HG03469 (cell line): ENCODE measurements around the gene ZSCAN22.
"Not testable (repeated sequence)": the region's sequence is repeated elsewhere in the genome, so short reads cannot be mapped to it uniquely, and the experiment has no call there.

Experiments
- ATAC-seq: cut with Tn5 transposase; IDR thresholded peaks from one replicate; pipeline ENCODE4 v1.9.1; 2021; ENCODE audit warnings: mild to moderate bottlenecking, moderate library complexity, moderate number of reproducible peaks; ENCODE audit not compliant: unreplicated experiment

ZSCAN22 gene

DNA sequence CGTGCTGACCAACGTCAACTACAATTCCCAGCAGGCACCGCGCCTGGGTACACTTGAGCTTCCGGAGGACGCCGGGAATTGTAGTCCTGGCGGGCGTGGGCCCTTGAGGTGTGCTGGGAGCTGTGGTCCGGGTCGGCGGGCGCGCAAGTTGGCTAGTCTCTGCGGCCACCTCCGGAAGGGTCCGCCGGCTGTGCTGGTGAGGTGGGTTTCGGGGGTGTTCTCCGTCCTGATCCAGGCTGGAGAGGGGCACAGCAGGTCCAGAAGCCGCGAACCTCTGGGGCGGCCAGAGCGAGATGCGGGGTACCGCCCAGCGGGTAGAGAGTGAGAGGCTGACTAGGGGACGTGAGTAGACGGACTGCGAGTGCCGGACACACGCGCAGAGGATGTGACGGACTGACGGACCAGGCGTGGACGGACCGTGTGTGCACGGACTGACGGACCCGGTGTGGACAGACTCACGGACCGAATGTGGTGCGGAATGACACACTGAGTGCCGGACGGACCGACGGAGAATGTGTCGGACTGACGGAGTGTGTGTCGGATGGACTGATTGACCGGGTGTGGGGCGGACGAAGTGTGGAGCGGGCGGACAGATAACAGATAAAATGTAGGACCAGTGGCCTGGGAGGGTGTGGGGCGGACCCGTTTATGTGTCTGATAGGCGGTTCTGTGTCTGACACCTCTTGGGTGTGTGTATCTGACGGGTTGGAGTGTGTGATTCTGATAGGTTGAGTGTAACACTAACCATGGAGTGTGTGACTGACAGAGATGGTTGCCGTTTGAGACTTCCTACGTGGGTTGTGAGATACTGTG is at the start of gene ZSCAN22:
Gene ZSCAN22 (plus strand): TSS at position 81 of the 813 bp plus-strand sequence. CDS start 7,809 bp downstream, outside the sequence.
- peak; percentile 65 for ATAC-seq

DNA sequence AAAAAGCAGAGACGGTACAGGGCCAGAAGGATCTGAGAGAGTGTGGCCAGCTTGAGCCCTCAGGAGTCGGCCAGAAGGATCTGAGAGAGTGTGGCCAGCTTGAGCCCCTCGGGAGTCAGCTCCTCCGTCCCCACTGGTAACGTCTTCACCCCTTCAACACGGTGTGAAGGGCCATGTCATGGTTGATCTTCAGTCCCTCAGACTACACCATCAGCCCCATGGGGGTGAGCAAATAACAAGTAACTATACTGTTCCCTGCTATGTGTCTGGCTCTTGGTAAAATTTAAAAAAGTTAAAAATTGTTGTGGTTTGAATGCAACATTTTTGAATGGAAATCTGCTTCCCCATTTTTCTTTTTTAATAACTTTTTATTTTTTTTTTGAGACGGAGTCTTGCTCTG is 49.6 kb upstream of the ZSCAN22 start:
- ATAC-seq: no peak

DNA sequence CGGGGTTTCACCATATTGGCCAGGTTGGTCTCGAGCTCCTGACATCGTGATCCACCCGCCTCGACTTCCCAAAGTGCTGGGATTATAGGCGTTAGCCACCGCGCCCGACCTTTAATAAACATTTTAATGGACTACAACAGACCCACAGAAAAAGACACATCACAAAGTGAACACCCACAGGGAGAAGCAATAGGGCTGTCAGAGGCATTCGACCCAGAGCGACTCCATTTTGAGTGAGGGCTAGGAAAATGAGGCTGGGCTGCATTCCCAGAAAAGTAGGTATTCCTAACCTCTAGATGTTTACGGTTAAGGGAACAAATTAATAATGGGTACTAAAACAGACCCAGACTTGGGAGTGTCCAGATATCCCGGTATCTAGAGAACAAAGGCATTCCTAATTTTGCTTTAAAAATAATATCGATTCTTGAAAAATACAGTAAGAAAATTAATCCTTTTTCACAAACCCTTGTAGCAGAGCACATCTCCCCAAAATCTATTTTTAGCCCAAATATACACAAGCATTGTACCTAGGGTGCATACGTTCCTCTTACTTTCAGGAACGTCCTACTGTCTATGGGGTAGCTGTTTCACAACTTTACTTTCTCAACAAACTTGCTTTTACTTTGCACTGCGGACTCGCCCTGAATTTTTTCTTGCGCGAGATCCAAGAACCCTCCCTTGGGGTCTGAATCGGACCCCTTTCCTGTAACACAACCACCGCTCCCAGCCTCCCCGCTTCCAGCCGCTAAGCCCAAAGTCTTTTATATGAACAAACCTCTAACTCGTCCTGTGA is 48.9 kb upstream of the ZSCAN22 start:
- ATAC-seq: no peak

DNA sequence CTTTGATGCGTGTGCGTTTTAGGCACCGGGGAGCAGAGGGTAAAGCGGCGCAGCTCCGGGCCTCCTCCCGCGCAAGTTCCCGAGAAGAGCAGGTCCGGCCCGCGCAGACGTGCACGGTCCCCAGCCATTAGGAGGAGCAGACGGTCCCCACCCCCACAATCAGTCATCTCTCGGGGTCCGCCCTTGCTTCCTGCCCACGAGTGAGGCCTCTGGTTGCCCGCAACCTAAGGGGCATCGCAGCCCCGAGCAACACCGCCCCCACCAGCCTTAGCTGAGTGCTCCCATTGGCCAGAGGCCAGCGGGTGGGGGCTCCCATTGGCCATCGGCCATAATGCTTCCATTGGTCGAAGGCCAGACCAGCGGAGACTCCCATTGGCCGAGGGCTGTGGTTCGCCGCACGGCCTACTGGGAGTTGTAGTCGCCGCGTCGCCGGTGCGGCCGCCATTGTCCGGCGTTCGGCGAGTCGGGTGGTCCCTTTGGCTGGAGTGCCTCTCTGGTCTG is 48.2 kb upstream of the ZSCAN22 start, which contains the start of gene ZNF8:
Gene ZNF8 (plus strand): TSS at position 415 of the 501 bp plus-strand sequence. CDS start 127 bp downstream, outside the sequence.
- ATAC-seq: peak; percentile 95

DNA sequence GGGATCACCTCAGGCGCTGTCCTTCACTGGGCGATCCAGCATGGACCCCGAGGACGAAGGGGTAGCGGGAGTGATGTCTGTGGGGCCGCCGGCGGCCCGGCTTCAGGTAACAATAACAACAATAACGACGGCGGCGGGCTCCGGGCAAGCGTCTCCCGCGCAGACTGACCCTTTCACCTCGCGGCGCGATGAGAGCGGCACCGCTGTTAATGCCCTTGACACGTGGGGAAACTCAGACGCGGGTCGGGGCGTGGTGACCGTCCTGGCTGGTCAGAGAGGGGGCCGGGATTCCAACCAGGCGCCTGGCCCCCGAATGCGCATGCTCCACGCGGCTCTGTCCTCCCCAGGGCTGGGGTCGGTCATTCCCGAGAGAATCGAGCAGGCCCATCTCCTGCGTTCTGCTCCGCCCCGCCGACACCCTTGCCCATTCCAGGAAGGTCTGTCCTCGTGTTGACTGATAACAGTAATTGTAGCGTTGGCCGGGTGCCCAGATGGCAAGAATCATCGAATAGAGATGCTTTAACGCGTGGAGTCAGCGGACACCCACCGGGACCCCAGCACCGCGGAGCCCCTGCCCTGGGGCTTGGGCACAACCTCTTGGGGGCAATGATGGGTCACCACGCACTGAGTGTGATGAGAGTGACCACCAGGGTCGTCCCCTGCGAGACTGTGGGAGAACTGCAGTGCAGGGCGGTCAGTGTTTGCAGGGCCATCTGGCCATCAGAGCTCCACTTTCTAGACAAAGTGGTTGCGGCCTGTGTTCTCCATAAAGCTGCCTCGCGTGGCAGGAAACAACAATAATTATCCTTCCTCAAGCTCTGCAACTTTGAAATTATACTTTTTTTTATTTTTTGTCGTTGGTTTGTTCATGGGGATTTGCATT is 47.5 kb upstream of the ZSCAN22 start:
- ATAC-seq: no peak

DNA sequence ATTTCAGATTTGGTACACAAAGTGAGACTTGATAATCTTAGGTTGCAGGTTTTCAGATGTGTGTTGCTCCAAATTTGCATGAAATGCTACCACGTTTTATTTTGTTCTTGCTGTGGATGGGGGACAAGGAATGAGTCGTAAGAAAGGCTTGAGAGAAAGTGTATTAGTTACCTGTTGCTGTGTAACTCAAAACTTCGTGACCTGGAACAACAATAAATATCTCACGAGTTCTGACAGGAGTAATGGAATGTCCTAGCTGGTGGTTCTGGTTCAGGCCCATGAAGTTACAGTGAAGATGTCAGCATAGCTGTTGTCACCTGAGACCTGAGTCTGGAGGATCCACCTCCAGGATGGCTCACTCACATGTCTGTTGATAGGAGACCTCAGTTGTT is 46.9 kb upstream of the ZSCAN22 start:
- ATAC-seq: no peak

DNA sequence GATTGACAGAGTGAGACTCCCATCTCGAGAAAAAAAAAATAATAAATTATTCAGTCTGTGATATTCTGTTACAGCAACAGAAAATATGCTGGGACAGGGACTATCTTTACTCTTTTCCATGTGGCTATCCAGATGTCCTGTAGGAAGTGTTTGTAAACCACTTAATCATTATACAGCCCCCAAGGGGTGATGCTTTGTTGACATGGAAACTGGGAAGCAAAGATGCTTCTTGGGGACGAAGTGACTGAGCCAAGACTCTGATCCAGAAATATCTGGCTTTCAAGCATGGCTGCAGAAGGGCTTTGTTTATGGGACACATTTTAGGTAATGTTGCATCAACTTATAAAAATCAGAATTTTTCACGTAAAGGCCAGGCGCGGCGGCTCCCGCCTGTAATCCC is 42.6 kb upstream of the ZSCAN22 start:
- ATAC-seq: no peak

DNA sequence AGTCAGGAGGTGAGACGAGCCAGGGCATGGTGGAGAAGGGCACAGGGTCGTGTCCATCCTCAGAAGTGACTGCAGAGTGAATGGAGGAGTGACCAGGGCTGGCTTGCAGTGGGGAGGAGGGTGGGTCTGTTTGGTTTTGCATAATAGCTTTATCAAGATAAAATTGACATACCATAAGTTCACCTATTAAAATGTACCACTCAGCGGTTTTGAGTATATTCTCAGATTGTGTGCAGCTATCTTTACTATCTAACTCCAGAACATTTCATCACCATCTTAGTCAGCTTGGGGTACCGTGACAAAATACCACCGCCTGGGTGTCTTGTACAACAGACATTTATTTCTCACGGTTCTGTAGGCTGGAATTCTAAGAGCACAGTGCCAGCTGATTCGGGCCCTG is 34.9 kb upstream of the ZSCAN22 start:
- no peak for ATAC-seq

DNA sequence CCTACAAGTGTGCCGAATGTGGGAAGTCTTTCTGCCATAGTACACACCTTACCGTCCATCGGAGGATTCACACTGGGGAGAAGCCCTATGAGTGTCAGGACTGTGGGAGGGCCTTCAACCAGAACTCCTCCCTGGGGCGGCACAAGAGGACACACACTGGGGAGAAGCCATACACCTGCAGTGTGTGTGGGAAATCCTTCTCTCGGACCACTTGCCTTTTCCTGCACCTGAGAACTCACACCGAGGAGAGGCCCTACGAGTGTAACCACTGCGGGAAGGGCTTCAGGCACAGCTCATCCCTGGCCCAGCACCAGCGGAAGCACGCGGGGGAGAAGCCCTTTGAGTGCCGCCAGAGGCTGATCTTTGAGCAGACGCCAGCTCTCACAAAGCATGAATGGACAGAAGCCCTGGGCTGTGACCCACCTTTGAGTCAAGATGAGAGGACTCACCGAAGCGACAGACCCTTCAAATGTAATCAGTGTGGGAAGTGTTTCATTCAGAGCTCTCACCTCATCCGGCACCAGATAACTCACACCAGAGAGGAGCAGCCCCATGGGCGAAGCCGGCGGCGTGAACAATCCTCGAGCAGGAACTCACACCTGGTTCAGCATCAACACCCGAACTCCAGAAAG is 31.9 kb upstream of the ZSCAN22 start:
- no peak for ATAC-seq

DNA sequence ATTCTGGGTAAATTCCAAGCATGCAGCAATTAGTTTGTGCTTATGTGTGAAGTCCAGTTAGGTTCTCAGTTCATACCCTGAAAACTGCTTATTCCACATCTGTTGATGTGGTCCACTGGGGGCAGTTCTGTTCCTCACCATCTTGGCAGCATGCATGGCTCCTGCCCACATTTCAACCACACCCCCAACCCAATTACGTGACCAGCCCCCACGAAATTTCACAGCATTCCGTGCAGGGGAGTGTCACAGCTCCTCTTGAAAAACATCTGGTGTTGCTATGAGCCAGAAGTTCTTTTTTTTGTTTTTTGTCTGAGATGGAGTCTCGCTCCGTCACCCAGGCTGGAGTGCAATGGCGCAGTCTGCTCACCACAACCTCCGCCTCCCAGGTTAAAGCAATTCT is 30.7 kb upstream of the ZSCAN22 start:
- ATAC-seq: no peak

DNA sequence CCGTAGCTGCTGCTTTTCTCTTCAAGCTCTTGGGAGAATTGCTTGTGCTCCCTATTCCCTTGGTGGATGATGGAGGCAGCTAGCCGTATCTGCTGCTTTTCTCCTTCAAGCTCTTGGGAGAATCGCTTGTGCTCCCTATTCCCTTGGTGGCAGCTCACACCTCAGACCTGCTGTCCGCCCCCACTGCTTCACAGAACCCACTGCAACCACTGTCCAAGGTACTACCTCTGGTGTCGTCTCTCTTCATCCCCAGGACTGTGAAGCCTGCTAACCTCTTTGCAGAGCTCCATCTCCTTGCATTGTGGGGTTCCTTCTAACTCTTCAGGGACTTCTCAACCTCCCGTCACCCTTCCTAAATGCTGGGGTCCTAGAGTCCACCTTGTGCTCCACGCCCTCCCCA is 26.2 kb upstream of the ZSCAN22 start:
- ATAC-seq: no peak

DNA sequence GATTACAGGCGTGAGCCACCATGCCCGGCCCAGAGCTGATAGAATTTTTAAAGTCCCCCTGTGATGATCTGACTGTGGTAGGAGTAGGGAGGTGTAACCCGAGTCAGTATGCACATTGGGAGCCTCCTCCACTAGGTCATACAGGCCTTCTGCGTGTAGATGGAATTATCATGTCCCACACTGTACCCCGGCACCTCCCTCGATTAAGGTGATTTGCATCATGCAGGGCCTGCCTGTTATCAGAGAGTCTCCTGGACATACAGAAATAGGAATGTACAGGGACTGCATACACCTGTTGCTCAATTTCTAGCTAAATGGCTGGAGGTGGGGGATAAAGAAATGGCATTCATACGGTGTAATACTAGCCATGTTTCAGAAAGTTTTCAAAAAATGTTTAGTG is 22.5 kb upstream of the ZSCAN22 start:
- ATAC-seq: no peak

DNA sequence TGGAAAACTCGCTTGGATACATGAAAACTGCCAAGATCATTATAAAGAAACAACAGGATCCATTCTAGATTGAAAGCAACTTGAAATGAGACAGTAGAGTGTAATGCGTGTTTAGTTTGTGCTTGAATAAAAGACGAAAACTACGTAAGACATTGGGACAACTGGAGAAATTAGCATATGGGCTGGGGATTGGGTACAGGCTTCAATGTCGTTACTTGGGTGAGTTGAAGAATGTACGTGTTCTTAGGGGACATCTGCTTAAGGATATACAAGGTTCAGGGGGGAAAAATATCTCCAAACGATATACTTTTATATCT is 22.1 kb upstream of the ZSCAN22 start:
- ATAC-seq: no peak

DNA sequence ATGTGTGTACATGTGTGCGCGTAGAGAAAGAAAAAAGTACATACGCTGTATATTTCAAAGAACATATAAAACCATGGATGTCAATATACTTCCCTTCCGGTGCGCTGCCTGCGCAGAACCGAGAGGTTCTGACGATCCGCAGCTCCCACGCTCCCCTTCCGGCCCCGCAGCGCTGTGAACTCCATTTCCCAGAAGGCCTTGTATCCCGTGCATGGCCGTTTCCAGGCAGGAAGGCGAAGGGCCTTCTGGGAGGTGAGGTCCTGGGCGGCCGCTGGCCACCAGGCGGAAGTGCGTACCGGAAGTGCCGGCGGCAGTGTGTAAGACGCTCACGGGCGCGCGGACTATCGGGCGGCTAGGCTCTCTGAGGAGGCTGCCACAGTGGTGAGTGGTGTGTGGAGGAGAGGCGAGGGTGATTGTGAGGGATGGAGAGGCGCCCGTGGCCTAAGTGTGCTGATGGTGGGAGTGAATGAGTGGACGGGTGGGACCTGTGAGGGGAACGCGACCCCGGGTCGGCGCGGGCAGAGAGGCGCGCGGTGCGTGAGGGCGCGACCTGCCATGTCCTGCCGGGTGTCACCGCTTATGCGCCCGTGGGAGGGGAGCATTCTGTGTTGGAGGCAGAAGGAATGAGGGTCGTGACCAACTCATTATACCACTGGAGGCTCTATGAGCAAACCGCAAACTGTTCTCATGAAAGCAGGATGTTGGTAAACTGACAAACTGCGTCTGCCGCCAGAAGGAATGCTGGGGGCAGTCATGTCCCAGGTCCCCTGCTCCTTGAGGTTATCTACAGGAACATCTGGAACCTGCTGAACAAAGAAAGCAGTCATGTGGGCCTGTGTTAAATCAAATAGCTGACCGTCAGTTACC is 21.5 kb upstream of the ZSCAN22 start, which contains the start of gene ERVK3-1:
Gene ERVK3-1 (plus strand): TSS at position 313 of the 867 bp plus-strand sequence. CDS start 6,792 bp downstream, outside the sequence.
- peak; percentile 92 for ATAC-seq

DNA sequence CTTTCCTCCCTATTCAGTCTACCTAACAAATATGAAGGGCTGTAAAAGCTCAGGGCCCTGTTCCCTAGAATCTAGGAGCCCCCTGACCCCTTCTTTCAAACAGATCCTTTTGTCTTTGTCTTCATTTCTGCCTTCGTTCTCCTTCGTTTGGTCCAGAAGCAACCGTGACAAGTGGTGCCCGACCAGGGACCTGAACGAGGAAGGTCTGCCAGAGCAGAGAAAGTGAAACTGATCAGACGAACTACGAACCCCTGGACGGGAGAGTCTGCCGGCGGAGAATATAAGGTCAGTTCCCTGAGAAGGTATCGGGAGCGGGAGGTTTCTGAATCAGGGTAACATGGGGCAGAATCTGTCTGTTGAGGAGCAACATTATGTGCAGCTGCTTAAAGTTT is 20.9 kb upstream of the ZSCAN22 start:
- ATAC-seq: no peak

DNA sequence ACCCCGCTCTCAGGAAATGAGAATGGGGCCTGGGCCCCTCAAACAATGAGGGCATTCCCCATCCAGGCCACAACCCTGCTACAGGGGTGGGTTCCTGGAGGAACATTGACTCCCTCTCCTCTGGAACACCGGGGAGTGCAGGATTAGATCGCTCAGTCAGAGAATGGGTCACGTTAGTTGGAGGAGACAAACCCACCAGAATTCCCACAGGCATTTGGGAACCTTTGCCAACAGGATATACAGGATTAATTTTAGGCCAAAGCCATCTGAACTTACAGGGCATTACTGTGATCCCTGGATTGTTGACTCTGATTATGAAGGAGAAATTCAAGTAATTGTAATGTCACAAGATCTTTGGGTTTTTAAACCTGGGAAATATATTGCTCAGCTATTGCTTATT is 19.1 kb upstream of the ZSCAN22 start:
- no peak for ATAC-seq

DNA sequence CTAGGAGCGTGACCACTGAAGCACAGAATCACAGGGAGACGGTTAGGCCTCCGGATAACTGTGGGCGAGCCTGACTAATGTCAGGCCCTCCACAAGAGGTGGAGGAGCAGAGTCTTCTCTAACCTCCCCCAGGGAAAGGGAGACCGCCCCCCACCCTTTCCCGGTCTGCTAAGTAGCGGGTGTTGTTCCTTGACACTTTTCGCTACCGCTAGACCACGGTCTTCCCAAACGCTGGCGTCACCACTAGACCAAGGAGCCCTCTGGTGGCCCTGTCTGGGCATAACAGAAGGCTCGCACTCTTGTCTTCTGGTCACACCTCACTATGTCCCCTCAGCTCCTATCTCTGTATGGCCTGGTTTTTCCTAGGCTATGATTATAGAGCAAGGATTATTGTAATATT is 16.1 kb upstream of the ZSCAN22 start:
- ATAC-seq: not testable (repeated sequence)

DNA sequence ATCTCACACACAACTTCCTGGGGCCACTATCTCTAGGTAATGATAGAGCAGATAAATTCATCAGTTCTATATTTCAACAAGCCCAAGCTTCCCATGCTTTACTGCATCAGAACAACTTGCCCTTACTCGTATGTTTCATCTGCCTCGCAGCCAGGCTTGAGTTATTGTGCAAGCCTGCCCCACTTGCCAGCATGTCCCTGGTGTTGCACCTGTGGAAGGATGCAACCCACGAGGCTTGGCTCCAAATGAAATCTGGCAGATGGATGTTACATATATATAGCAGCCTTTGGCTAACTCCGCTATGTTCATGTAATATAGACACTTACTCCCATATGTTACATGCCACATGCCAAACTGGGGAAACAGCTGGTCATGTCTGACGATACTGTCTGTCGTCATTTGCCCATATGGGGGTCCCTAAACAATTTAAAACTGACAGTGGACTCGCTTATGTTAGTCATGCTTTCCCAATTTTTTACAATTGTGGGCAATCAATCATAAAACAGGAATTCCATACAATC is 15.4 kb upstream of the ZSCAN22 start:
- no peak for ATAC-seq

DNA sequence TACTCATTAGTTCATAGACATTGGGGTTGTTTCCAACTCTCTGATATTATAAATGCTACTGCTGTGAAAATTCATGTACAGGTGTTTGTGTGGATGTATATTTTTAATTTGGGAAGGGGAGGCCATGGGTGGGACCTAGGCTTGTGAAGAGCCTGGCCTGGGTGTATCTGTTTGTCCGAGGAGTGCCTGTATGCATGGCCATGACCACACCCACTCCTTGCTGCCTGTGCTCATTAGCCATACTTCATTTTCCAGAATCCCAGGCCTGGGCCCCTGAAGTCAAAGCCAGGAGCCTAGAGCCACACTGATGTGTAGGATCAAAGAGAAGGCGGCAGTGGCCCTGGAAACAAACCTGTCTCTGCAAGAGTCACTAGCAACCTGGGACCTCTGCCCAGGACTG is 11.2 kb upstream of the ZSCAN22 start:
- no peak for ATAC-seq
